ENCODE results near the gene DBN1.
A peak's percentile ranks its signal among the peaks of the same experiment; 100 is the strongest.
"Not testable (repeated sequence)": the region's sequence is repeated elsewhere in the genome, so short reads cannot be mapped to it uniquely, and the experiment has no call there.

The DBN1 gene

DNA sequence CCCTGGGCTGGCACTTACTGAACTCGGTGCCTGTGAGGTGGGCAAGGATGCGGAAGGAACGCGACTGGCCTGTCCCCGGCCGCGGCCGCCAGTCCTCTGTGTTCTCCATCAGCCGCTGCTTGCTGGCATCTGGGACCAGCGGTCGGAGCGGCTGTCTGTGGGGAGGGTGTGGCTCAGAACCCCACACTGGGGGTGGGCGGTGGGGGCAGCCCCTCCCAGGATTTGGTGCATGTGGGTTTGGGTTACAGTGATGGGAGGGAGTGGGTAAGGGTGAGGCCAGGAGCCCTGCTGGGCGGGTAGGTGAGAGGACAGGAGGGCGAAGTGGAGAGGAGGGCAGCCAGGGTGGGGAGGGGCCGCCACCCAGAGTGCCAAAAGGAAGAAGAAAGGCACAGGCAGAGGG, 17.6 kb upstream of the DBN1 start:
- H3K4me3 ChIP-seq (replicated peaks; ENCODE audit: low read depth, low read length), result no peak overlapping the region
- TF ChIP-seq CTCF (IDR thresholded peaks at IDR 0.05; ENCODE audit: low read depth, low read length, missing control alignments), result no peak
- no peak for DNase-seq (ENCODE audit: extremely low read depth, low read depth)

DNA sequence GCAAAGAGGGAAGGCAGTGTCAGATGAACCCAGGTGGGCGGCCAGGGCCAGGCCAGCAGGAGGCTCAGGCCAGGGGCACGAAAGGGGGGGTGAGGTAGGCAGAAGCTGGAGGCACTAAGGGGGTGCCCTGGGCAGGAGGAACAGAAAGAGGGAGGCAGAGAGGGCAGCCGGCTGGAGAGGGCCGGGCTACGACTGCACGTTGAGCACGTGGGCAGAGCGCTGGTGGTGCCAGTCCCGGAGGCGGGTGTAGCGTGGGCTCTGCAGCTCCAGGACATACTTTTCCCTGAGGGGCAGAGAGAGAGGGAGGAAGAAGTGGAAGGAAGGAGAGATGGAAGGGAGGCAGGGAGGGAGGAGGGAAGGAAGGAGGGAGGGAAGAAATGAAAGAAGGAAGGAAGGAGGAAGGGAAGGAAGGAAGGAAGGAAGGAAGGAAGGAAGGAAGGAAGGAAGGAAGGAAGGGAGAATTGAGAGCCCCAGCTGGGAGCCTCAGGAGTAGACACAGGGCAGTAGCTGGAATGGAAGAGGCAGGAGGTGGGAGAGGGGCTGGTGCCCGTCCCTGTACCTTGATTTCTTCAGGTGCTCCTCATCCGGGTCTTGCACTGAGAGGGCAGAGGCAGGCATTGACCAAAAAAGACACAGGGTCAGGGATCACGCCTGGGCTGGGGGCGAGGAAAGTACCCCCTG, 17.0 kb upstream of the DBN1 start:
- H3K4me3 ChIP-seq (replicated peaks; ENCODE audit: low read depth, low read length), result no peak overlapping the region
- no peak for TF ChIP-seq CTCF (IDR thresholded peaks at IDR 0.05; ENCODE audit: low read depth, low read length, missing control alignments)
- DNase-seq (ENCODE audit: extremely low read depth, low read depth), result no peak

GRCh38 chr5:177489119-177489716, 15.8 kb upstream of the DBN1 start:
- peak; percentile 10 for TF ChIP-seq CTCF (IDR thresholded peaks at IDR 0.05; ENCODE audit: low read depth, low read length, missing control alignments)
- no peak for DNase-seq (ENCODE audit: extremely low read depth, low read depth)
- no peak overlapping the region for H3K4me3 ChIP-seq (replicated peaks; ENCODE audit: low read depth, low read length)

GRCh38 chr5:177487975-177488374, 14.5 kb upstream of the DBN1 start:
- no peak for TF ChIP-seq CTCF (IDR thresholded peaks at IDR 0.05; ENCODE audit: low read depth, low read length, missing control alignments)

DNA sequence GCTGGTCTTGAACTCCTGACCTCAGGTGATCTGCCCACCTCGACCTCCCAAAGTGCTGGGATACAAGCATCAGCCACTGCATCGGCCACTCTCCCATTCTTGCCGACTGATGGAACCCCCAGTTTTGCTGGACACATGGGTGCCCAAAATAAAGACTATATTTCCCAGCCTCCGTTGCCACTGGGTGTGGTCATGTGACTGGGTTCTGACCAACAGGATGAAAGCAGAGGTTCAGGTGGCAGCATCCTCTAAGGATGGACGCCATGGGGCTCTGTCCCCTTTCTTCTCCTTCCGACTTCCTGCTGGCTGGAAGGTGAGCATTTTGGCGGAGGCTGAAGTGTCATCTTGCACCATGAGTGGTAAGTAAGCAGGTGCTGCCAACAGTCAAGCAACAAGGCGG, 13.7 kb upstream of the DBN1 start:
- DNase-seq (ENCODE audit: extremely low read depth, low read depth), result no peak
- no peak overlapping the region for H3K4me3 ChIP-seq (replicated peaks; ENCODE audit: low read depth, low read length)
- no peak for TF ChIP-seq CTCF (IDR thresholded peaks at IDR 0.05; ENCODE audit: low read depth, low read length, missing control alignments)

More at GRCh38 chr5:177487975-177488374, 14.5 kb upstream of the DBN1 start:
- DNase-seq (ENCODE audit: extremely low read depth, low read depth), result no peak
- no peak overlapping the region for H3K4me3 ChIP-seq (replicated peaks; ENCODE audit: low read depth, low read length)

GRCh38 chr5:177486256-177486655, 12.8 kb upstream of the DBN1 start:
- DNase-seq (ENCODE audit: extremely low read depth, low read depth), result no peak
- TF ChIP-seq CTCF (IDR thresholded peaks at IDR 0.05; ENCODE audit: low read depth, low read length, missing control alignments), result no peak
- H3K4me3 ChIP-seq (replicated peaks; ENCODE audit: low read depth, low read length), result no peak overlapping the region

DNA sequence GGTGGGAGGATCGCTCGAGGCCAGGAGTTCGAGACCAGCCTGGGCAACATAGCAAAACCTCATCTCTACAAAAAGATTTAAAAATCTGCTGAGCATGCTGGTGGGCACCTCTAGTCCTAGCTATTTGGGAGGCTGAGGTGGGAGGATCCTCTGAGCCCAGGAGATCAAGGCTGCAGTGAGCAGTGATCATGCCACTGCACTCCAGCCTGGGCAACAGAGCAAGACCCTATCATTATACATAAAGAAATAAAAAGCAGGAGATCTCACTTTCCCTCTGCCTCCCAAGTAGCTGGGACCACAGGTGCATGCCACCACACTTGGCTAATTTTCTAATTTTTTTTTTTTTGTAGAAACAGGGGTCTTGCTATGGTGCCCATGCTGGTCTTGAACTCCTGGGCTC, 12.3 kb upstream of the DBN1 start:
- H3K4me3 ChIP-seq (replicated peaks; ENCODE audit: low read depth, low read length); DNase-seq (ENCODE audit: extremely low read depth, low read depth): not testable (repeated sequence)
